Adrenal gland (tissue), 5 donors: ENCODE measurements around the gene ATN1.

Source experiments
- CTCF ChIP-seq, 6 experiments: fragments of 450-650 bp in 4 of 6; fragments of 200-600 bp in 2 of 6; sonication (generic) in 1 of 6; IDR thresholded peaks; 1 replicate in 5 of 6; 2 replicates in 1 of 6; pipeline versions ENCODE4 v1.5.1 to v1.8.0; 2016 to 2021; ENCODE audit warnings: antibody characterized with exemption in 6 of 6, mild to moderate bottlenecking in 2 of 6, moderate library complexity in 1 of 6
- POLR2A ChIP-seq, 2 donors: fragments of 450-650 bp; IDR thresholded peaks; one replicate each; pipeline ENCODE4 v1.6.1; 2017; ENCODE audit warnings: antibody characterized with exemption in 2 of 2, mild to moderate bottlenecking in 2 of 2, moderate library complexity in 1 of 2
- donor health status: DM: no; HTN: no; CAD: no.

GRCh38 chr12:6912164-6912935, 15.4 kb upstream of the ATN1 start:
- no peak for TF ChIP-seq CTCF (IDR thresholded peaks at IDR 0.05)
- no peak for TF ChIP-seq POLR2A (IDR thresholded peaks at IDR 0.05)
